Measurements from ENCODE around the gene CXCL16. TPM values are rescaled to one million over a fixed set of nuclear protein-coding genes. Genes with fewer than 3 reads are reported as not detected.

The CXCL16 gene
- total RNA-seq, 1 experiment from 2014 or later: not detected

DNA sequence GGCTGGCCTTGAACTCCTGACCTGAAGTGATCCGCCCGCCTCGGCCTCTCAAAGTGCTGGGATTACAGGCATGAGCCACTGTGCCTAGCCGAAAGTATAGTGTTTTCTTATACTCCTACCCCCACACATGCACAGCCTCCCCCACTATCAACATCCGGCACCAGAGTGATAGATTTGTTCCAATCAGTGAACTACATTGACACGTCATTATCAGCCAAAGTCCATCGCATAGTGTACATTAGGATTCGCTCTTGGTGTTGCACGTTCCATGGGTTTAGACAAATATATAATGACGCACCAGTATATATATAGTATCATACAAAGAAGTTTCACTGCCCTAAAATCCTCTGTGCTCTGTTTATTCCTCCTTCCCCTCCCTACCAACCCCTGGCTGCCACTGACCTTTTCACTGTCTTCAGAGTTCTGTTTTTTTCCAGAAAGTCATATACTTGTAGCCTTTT, 20.1 kb upstream of the CXCL16 start:
- in situ Hi-C loops (cut with HindIII; ENCODE audit: low sequenced_read_pairs): no loop called here
- no peak for DNase-seq (ENCODE audit: low spot score)

DNA sequence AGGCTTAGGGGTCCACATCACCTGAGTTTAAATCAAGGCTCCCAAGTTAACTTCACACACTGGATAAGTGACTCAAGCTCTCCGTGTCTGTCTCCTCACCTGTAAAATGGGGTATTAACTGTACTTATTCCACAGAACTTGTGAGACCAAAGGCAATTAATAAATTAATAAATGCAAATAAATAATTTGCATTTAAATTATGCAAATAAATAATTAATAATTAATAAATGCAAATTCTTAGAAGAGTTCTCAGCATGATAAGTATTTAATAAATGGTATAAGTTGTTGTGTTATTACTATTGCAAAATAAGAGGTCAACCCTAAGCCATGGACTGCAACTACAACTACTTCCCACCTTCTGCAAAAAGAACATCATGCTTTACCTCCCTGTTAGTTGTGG, 13.7 kb upstream of the CXCL16 start:
- in situ Hi-C loops (cut with HindIII; ENCODE audit: low sequenced_read_pairs): no loop called here

DNA sequence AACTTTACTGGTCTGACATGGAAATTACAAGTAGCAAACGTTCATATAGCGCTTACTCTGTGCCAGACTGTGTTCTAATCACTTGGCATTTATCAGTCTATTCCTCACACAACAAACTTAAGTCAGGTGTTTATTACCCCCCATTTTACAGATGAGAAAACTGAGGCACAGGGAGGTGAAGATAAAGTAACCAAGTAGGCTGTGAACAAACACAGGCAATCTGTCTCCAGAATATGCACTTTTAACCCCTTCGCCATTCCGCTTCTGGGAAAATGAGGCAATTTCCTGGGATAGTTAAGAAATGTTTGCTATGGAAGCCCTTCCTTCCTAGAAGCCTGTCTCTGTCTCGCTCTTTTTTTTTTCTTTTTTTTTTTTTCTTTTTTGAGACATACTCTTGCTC, 12.2 kb upstream of the CXCL16 start:
- DNase-seq (ENCODE audit: low spot score): no peak
- in situ Hi-C loops (cut with HindIII; ENCODE audit: low sequenced_read_pairs): no loop called here

More for the DNA sequence above, 13.7 kb upstream of the CXCL16 start:
- no peak for DNase-seq (ENCODE audit: low spot score)

DNA sequence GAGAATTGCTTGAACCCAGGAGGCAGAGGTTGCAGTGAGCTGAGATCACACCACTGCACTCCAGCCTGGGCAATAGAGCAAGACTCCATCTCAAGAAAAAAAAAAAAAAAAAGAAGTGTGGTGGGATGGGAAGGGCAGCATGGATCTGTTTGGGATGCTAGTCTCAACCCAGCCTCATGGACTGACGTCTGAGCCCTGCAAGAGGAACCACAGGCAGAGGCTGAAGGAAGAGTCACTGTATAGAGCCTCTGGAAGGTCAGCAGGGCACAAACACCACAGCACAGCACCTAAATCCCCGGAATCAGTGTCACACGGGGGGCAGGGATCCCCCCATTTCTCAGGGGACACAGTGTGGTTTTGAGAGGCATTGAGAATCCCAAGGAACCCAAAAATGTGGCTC, 10.9 kb upstream of the CXCL16 start:
- in situ Hi-C loops (cut with HindIII; ENCODE audit: low sequenced_read_pairs): no loop called here
- no peak for DNase-seq (ENCODE audit: low spot score)

DNA sequence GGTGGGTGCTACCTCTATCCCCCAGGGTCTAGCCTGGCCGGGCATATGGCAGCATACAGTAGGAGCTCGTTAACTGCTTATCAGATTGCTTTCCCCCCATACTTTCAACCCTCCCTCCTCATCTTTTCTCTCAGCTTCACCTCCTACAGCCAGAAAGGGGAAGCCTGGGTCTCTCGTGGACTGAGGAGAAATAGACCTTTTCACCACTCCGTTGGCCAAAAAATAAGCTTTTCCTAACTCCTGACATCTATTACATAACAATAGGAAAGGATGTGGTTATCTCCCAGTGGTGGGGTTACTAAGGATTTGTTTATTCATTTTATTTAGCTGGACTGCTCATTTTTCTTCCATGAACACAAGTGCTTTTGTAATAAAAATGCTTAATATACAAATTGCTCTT, 9.0 kb upstream of the CXCL16 start:
- DNase-seq (ENCODE audit: low spot score): no peak
- in situ Hi-C loops (cut with HindIII; ENCODE audit: low sequenced_read_pairs): no loop called here

DNA sequence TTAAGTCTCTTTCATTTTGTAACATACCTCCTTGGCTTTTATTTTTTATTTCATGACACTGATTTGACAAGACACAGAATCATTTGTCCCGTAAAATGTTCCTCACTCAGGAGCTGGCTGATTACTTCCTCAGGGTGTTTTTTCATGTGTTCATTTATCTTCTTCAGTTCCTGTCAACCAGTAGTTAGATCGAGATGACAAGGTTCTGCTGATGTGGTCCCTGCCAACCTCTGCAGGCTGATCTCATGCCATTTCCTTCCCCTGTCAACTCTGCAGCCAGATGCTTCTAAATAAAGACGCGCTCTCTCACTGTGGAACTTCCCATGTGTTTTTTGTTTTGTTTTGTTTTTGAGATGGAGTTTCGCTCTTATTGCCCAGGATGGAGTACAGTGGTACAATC, 8.1 kb upstream of the CXCL16 start:
- in situ Hi-C loops (cut with HindIII; ENCODE audit: low sequenced_read_pairs): no loop called here
- no peak for DNase-seq (ENCODE audit: low spot score)

DNA sequence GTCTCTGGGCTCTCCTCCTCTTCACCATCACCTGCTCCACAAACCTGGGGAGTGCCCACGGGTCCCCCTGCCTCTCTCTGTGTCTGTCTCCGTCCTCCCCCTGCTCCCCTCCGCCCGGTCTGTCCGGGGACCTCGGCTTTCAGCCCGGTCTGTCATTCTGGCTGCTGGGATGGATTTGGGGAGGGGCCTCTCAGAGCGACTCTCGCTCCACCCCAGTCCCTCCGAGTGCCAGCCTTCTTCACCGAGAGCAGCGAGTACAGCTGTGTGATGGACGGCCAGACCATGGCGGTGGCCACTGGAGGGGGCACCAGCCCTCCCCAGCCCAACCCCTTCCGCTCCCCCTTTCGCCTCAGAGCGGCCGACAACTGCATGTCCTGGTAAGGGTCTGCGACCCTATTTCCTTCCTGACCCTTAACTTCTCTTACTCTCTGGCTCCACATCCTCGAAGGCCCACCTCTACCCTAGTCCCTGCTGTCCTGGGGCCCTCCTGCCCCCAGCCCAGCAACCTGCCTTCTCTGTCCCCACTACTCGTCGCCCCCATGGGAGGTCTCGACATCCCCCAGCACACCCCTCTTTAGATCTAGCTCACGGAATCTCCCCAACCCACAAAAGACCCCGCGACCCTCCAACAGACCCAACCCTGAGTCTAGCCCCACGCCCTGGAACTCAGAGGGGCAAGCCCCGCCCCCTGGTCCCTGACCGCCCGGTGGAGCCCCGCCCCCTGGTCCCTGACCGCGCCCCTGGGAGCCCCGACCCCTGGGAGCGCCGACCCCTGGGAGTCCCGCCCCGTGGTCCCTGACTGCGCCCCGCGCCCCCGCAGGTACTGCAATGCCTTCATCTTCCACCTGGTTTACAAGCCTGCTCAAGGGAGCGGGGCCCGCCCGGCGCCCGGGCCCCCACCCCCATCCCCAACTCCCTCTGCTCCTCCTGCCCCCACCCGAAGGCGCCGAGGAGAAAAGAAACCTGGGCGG, 5.6 kb upstream of the CXCL16 start:
- in situ Hi-C loops (cut with HindIII; ENCODE audit: low sequenced_read_pairs): no loop called here
- no peak for DNase-seq (ENCODE audit: low spot score)

DNA sequence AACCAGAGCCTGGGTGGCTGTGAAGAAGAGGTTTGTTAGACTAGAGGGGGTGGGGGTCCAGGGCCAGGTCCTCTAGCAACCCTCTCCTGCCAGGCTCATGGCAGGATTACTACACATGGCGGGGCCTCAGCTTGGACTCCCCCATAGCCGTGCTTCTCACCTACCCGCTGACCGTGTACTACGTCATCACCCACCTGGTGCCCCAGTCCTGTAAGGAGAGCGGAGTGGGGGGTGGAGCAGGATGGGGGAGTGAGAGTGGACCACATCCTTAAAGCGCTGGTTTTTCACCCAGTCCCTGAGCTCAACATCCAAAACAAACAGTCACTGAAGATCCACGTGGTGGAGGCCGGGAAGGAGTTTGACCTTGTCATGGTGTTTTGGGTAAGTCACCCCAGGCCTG, 4.2 kb upstream of the CXCL16 start:
- in situ Hi-C loops (cut with HindIII; ENCODE audit: low sequenced_read_pairs): no loop called here

DNA sequence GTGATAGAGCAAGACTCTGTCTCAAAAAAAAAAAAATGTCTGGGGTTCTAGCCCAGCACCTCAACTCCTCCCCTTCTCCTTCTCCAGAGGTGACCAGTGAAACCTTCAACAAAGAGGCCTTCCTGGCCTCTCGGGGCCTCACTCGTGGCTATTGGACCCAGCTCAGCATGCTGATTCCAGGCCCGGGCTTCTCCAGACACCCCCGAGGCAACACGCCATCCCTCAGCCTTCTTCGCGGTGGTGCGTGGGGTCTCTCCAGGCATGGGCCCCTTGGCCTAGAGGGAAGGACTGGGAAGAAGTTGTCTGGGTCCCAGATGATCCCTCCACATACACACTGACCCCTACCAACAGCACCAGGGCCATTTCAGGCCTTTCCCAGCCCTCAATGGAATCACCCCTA, 3.5 kb upstream of the CXCL16 start:
- in situ Hi-C loops (cut with HindIII; ENCODE audit: low sequenced_read_pairs): no loop called here
- no peak for DNase-seq (ENCODE audit: low spot score)

More for the DNA sequence above, 4.2 kb upstream of the CXCL16 start:
- no peak for DNase-seq (ENCODE audit: low spot score)

DNA sequence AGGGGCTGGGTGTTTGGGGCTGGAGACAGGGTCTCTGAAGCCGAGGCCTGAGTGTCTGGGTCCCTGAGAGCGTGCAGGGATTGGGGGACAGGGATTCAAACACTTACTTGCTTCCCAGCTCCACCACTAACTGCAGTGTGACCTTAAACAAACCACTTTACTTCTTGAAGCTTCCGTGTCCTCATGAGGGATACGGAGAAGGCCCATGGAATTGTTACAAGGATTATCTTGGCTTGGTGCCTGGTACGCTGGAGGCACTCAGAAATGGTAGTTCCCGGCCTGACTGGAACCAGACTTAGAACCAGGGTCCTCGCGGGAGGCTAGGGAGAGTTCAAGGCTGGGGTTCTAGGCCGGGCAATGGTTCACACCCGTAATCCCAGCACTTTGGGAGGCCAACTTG, 2.9 kb upstream of the CXCL16 start:
- in situ Hi-C loops (cut with HindIII; ENCODE audit: low sequenced_read_pairs): no loop called here
- no peak for DNase-seq (ENCODE audit: low spot score)

DNA sequence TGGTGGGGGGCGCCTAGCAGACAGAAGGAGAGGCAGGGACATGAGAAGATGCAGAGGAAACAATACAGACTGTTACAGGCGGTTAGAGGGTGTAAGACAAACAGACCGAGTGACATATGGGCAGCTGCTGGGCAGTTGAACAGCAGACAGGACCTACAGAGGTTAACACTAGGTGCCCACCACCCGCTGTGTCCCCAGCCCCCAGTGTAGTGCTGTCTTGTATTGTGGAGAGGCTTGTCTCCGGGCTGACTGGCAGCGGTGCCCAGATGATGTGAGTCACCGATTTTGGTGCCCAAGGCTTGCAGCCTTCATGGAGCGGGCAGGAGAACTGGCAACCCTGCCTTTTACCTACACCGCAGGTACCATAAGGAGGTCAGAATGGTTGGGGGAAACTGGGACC, 2.4 kb upstream of the CXCL16 start:
- in situ Hi-C loops (cut with HindIII; ENCODE audit: low sequenced_read_pairs): no loop called here
- no peak for DNase-seq (ENCODE audit: low spot score)

DNA sequence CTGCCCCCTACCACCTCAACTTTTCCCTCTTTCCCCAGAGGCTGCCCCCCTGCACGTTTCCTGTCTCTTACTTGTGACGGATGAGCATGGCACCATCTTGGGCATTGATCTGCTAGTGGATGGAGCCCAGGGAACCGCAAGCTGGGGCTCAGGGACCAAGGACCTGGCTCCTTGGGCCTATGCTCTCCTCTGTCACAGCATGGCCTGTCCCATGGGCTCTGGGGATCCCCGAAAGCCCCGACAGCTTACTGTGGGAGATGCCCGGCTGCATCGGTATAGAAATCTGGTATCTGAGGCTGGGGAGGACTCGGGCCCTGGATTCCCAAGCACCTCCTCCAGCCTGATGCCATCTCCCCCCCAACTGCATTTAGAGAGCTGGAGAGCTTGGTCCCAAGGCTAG, 1.8 kb upstream of the CXCL16 start:
- DNase-seq (ENCODE audit: low spot score): no peak
- in situ Hi-C loops (cut with HindIII; ENCODE audit: low sequenced_read_pairs): no loop called here

DNA sequence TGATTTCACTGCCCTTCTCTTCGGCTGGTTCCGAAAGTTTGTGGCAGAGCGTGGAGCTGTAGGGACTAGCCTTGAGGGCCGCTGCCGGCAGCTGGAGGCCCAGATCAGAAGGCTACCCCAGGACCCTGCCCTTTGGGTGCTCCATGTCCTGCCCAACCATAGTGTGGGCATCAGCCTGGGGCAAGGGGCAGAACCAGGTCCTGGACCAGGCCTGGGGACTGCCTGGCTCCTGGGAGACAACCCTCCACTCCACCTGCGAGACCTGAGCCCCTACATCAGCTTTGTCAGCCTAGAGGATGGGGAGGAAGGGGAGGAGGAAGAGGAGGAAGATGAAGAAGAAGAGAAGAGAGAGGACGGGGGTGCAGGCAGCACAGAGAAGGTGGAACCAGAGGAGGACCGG, 856 bp upstream of the CXCL16 start:
- no peak for DNase-seq (ENCODE audit: low spot score)
- in situ Hi-C loops (cut with HindIII; ENCODE audit: low sequenced_read_pairs): no loop called here

DNA sequence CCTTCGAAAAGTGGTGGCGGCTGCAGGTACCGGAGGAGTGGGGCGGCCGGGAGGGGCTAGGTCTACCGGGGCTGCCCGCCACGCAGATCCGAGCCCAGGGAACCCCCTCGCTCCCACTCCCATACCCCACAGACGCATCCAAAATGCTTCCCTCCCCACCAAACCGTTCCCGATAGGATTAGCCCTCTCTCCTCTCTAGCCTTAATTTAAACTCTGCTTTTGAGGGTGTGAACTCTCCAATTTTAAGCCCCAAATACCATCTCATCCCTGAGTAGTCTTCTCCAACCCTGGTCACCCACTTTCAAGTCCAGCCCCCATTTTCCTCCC, 260 bp upstream of the CXCL16 start:
- DNase-seq (ENCODE audit: low spot score): no peak
- in situ Hi-C loops (cut with HindIII; ENCODE audit: low sequenced_read_pairs): no loop called here

DNA sequence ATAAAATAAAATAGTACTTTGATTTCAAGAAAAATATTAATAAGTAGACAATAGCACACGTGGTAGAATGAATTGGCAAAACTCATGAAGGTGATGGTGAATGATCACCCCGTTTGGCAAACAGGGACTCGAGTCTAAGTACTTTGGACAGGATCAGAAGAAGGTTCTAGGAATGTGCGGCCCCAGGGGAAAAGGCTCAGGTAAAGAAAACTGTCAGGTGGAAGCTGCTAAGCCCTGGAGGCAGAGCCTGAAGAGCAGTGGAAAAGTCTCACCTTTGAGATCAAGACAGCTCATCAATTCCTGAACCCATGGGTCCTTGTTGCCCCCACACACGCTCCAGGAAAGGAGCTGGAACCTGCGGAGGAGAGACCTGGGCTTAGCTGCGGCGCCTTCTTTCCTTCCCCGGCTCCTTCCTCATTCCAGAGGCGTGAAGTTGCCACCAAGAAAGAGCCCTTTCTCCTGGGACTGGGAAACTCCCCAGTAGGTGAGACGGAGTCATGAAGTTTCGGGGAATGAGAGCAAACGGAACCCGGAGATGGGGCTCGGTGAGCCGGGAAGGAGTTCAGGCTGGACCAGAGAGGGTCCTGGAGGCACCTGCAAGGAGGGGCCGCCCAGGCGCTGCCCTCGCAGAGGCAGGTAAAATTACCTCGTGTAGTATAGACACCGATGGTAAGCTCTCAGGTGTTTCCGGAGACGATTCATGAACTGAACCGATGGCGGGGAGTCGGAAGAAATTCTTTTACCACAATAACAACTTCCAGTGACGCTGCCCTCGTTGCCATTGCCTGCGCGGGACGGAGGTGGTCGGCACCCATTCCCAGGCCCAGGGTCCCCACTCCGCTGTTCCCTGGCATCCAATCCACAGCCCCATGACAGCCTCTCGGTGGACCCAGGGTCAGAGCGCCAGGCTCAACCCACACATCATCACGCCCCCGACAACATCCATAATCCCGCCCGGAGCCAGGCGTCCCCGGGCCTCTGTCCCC, 1.3 kb downstream of the CXCL16 start:
- in situ Hi-C loops (cut with HindIII; ENCODE audit: low sequenced_read_pairs): no loop called here
- DNase-seq (ENCODE audit: low spot score): no peak

DNA sequence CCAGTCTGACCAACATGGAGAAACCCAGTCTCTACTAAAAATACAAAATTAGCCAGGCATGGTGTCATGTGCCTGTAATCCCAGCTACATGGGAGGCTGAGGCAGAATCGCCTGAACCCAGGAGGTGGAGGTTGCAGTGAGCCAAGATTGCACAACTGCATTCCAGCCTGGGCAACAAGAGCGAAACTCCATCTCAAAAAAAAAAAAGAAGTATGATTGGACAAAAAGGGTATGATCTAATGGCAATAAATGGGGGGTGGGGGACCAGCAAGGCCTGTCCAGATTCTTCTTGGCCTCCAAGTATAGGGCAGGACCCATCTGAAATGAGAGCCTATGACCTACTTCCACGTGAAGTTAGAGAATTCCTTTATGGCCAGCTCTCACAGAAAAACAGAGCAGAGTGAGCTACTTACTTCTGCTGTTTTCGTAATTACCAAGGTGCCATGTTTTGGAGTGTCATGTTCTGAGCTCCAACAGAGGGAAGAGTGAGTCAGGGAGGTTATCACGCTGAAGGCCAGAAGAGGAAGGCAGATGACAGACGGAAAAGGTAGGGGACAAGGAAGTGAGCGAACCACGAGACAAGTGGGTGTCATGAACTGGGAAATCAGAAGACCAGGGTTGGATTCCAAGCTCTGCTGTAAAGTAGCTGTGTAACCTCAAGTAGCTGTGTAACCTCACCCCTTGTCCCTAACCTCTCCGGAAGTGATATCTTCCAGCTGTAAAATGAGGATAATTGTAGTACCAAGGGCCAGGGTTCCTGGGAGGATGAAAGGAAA, 3.7 kb downstream of the CXCL16 start:
- DNase-seq (ENCODE audit: low spot score): no peak
- in situ Hi-C loops (cut with HindIII; ENCODE audit: low sequenced_read_pairs): no loop called here

DNA sequence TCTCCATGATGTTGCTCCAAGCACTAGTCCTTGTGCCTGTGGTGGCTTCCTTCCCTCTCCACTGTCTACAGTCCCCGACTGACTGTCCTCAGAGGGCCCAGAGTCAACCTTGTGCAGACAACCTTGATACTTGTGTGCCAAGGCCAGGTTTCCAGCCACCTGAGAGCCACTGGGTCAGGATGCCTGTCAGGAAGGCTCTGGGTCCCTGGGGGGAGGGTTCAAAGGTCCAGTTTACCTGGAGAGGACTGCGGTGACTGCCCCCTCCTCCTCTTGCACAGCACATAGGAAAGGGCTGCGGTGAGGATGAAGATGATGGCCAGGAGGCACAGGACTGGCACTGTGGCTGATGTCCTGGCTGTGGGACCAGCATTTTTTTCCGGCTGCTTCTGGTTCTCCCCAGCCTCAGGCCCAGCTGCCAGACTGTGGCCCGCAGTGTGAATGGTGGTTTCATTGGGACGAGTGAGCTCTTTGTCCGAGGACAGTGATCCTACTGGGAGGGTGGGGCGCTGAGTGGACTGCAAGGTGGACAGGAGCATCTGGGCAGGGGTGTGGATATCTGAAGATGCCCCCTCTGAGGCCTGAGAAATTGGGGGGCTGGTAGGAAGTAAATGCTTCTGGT, 4.8 kb downstream of the CXCL16 start:
- in situ Hi-C loops (cut with HindIII; ENCODE audit: low sequenced_read_pairs): no loop called here
- no peak for DNase-seq (ENCODE audit: low spot score)

DNA sequence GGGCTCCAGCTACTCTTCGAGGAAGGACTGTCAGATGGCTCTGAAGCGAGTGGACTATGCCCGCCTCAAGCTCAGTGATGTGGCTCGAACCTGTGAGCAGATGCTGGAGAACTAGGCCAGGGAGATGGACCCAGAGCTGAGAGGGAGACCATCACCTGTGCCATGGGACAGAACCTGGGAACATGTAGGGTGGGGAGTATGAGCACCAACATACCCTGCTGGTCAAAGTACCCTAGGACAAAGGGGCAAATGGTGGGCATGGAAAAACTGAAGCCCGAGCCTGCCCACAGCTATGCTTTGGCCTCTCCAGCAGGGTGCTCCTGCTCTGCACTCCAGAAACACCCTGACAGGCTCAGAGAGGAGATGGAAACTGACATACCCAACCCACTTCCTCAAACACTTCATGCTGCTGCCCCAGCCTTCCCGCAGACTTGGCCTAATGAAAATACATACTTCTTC, 6.6 kb downstream of the CXCL16 start:
- DNase-seq (ENCODE audit: low spot score): no peak
- in situ Hi-C loops (cut with HindIII; ENCODE audit: low sequenced_read_pairs): no loop called here

DNA sequence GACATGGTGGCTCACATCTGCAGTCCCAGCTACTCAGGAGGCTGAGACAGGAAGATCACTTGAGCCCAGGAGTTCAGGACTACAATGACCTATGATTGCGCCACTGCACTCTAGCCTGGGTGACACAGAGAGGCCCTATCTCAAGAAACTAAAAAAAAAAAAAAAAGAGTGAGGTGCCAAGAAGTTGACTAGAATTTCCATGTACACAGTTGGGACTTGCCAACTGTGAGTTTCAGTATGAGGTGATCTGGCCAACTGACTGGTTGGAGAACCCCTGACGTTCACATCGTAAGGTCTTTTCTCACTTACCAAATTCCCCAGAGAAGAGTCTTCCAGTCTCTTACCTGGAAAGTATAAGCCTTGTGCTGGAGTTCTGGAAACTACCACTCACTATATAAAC, 11.6 kb downstream of the CXCL16 start:
- no peak for DNase-seq (ENCODE audit: low spot score)
- in situ Hi-C loops (cut with HindIII; ENCODE audit: low sequenced_read_pairs): loop anchor here (10.0 kb wide), 2 partner anchors 107 to 163 kb away; partner anchors contain the start of genes GGT6 and MINK1
